ENCODE data around the gene RYR3. TPM values are rescaled to one million over a fixed set of nuclear protein-coding genes. Genes with fewer than 3 reads are reported as not detected.

The RYR3 gene
- total RNA-seq, 1 donor from 2014 or later, result 0.61 TPM

DNA sequence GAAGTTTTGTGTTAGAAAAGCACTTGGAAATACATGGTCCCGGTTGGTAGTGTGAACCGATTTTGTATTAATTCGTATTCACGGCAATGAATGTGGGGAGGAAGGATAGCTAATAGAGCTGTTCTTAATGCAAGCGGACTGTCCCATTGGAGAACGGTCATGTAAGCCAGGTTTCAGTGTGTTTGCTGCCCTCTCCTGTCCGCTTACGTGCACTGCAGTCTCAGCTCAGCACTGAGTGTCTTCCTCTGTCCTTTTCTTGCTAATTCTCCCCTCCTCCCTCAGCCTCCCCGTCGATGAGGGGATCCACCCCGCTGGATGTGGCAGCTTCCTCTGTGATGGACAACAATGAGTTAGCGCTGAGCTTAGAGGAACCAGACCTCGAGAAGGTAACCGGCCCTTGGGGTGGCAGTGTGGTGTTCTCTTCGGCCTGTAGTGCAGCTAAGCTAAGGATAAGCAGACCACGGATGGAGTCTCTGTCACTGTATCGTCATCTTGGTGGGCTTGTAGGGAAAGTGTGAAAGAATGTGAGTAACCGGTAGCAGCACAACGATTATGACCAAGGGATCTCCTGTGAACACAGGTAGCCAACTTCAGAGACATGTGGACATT is 390.0 kb downstream of the RYR3 start:
- Histone ChIP-seq H3K36me3 (no peaks in the 10 kb centered on the region), H3K4me1 (no peaks in the 10 kb centered on the region), H3K4me3 (no peak overlapping the region), H3K27me3 (peaks cover 8% of the 10 kb centered on the region), H3K9me3 (no peaks in the 10 kb centered on the region), H3K27ac (no peak overlapping the region)
- DNase-seq, result peak; percentile 75
- TF ChIP-seq, protein P1, sequence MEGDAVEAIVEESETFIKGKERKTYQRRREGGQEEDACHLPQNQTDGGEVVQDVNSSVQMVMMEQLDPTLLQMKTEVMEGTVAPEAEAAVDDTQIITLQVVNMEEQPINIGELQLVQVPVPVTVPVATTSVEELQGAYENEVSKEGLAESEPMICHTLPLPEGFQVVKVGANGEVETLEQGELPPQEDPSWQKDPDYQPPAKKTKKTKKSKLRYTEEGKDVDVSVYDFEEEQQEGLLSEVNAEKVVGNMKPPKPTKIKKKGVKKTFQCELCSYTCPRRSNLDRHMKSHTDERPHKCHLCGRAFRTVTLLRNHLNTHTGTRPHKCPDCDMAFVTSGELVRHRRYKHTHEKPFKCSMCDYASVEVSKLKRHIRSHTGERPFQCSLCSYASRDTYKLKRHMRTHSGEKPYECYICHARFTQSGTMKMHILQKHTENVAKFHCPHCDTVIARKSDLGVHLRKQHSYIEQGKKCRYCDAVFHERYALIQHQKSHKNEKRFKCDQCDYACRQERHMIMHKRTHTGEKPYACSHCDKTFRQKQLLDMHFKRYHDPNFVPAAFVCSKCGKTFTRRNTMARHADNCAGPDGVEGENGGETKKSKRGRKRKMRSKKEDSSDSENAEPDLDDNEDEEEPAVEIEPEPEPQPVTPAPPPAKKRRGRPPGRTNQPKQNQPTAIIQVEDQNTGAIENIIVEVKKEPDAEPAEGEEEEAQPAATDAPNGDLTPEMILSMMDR (IDR thresholded peaks at IDR 0.05), result peak; percentile 89
- peak; percentile 93 for ATAC-seq
- intact Hi-C loops (cut with DNase I), result no loop called here

DNA sequence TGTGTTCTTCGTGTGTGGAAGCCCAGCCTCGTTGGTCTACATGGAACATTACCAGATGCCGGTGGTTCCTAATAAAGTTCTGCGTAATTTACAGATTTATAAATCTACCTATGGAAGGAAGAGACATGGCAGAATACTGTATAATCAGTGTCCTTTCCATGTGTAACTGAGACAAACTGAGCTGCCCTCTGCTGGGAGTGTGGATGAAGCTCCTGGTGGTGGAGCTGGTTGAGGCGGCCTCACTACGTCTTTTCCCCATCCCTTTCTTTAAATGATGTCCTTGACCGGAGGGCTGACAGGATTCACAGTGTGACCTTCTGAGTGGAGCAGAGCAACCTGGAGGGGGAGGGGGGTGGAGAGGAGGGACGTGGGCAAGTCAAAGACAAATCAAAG is 390.5 kb downstream of the RYR3 start:
- no peak for ATAC-seq
- no peaks in the 10 kb centered on the region for H3K36me3 ChIP-seq
- DNase-seq, result no peak
- H3K27ac ChIP-seq, result no peak overlapping the region
- H3K4me3 ChIP-seq, result no peak overlapping the region
- no peaks in the 10 kb centered on the region for H3K9me3 ChIP-seq
- TF ChIP-seq, protein P1 (IDR thresholded peaks at IDR 0.05), result no peak
- intact Hi-C loops (cut with DNase I), result no loop called here
- H3K27me3 ChIP-seq, result peaks cover 8% of the 10 kb centered on the region
- no peaks in the 10 kb centered on the region for H3K4me1 ChIP-seq

DNA sequence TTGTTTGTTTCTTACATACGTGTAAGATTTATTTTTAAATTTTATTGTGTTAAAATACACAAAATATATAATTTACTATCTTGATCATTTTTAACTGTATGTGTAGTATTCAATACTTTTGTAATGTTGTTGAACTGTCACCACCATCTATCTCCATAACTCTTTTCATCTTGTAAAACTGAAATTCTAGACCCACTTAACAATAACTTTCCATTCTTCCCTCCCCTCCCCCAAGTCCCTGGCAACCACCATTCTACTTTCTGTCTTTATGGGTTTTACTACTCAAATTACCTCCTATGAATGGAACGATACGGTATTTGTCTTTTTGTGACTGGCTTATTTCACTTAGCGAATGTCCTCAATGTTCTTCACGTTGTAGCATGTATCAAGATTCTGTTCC is 395.4 kb downstream of the RYR3 start:
- TF ChIP-seq, protein P1 (IDR thresholded peaks at IDR 0.05), result no peak
- peaks cover 6% of the 10 kb centered on the region for H3K9me3 ChIP-seq
- H3K27me3 ChIP-seq, result no peaks in the 10 kb centered on the region
- DNase-seq, result no peak
- no peak for ATAC-seq
- intact Hi-C loops (cut with DNase I), result no loop called here
- no peaks in the 10 kb centered on the region for H3K36me3 ChIP-seq
- H3K4me1 ChIP-seq, result no peaks in the 10 kb centered on the region
- no peak overlapping the region for H3K27ac ChIP-seq
- no peak overlapping the region for H3K4me3 ChIP-seq

DNA sequence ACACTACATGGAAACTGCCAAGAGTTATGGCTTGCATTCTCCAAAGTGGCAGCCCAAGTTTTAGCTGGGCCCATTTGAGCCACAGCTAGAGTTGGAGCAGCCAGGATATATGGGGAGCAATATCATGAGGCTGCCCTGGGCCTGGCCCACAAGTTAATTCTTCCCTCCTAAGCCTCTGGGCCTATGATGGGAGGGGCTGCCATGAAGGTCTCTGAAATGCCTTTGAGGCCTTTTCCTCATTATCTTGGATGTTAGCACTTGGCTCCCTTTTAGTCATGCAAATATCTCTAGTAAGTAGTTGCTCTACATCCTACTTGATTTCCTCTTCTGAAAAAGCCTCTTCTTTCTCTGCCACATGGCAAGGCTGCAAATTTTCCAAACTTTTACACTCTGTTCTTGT is 400.0 kb downstream of the RYR3 start:
- DNase-seq (no peak), ATAC-seq (no peak)
- H3K9me3 ChIP-seq, result peaks cover 6% of the 10 kb centered on the region
- TF ChIP-seq, protein P1 (IDR thresholded peaks at IDR 0.05), result no peak
- no peaks in the 10 kb centered on the region for H3K4me1 ChIP-seq
- H3K27ac ChIP-seq, result no peak overlapping the region
- intact Hi-C loops (cut with DNase I), result no loop called here
- no peaks in the 10 kb centered on the region for H3K27me3 ChIP-seq
- no peak overlapping the region for H3K4me3 ChIP-seq
- no peaks in the 10 kb centered on the region for H3K36me3 ChIP-seq

- no peak for DNase-seq
- no peaks in the 10 kb centered on the region for H3K36me3 ChIP-seq
Observed at GRCh38 chr15:33716025-33716424, 405.3 kb downstream of the RYR3 start.

More at GRCh38 chr15:33716025-33716424, 405.3 kb downstream of the RYR3 start:
- no peak for ATAC-seq
- TF ChIP-seq, protein P1 (IDR thresholded peaks at IDR 0.05), result no peak
- no peaks in the 10 kb centered on the region for H3K9me3 ChIP-seq
- H3K4me1 ChIP-seq, result no peaks in the 10 kb centered on the region
- H3K27me3 ChIP-seq, result no peaks in the 10 kb centered on the region
- H3K4me3 ChIP-seq, result no peak overlapping the region
- intact Hi-C loops (cut with DNase I), result no loop called here
- no peak overlapping the region for H3K27ac ChIP-seq

Measured in upper lobe of right lung (tissue), 1 donor.